Heart right ventricle (tissue), 16 donors: Measurements from ENCODE around the gene METTL22. TPM values are rescaled to one million over a fixed set of nuclear protein-coding genes. Genes with fewer than 3 reads are reported as not detected.

Experiments used
- ATAC-seq, 8 donors: fragments of 200-7000 bp; cut with Tn5 transposase; one replicate each; pipeline ENCODE4 v1.9.1; 2020; ENCODE audit warnings: mild to moderate bottlenecking in 8 of 8, moderate library complexity in 8 of 8, moderate number of reproducible peaks in 1 of 8
- DNase-seq, 2 donors: peaks; one replicate each; pipeline ENCODE4 v3.0.0-alpha.2; 2020
- H3K27ac ChIP-seq, 10 donors: fragments of 200-600 bp; sonication (generic) in 2 of 10; one replicate each; pipeline versions ENCODE4 v1.5.0 to v1.8.0; 2020 to 2022; ENCODE audit warnings: mild to moderate bottlenecking in 3 of 10
- H3K27me3 ChIP-seq, 7 donors: fragments of 200-600 bp; one replicate each; pipeline ENCODE4 v1.8.0; 2021 to 2022; ENCODE audit warnings: mild to moderate bottlenecking in 2 of 7
- H3K36me3 ChIP-seq, 9 donors: fragments of 200-600 bp; sonication (generic) in 1 of 9; one replicate each; pipeline versions ENCODE4 v1.5.0 to v1.8.0; 2020 to 2022; ENCODE audit warnings: mild to moderate bottlenecking in 2 of 9
- H3K4me1 ChIP-seq, 9 donors: fragments of 200-600 bp; sonication (generic) in 1 of 9; one replicate each; pipeline versions ENCODE4 v1.5.0 to v1.8.0; 2020 to 2022; ENCODE audit warnings: mild to moderate bottlenecking in 4 of 9
- H3K4me3 ChIP-seq, 10 donors: fragments of 200-600 bp; sonication (generic) in 2 of 10; one replicate each; pipeline versions ENCODE4 v1.5.0 to v1.8.0; 2020 to 2022; ENCODE audit warnings: mild to moderate bottlenecking in 7 of 10, moderate library complexity in 2 of 10
- H3K9me3 ChIP-seq, 11 donors: fragments of 200-600 bp in 10 of 11; sonication (generic) in 2 of 11; one replicate each; pipeline versions ENCODE4 v1.5.0 to v1.8.0; 2013 to 2022; ENCODE audit warnings: mild to moderate bottlenecking in 2 of 11, control low read depth in 1 of 11, moderate library complexity in 1 of 11
- CTCF ChIP-seq, 9 donors: fragments of 200-600 bp; sonication (generic) in 2 of 9; IDR thresholded peaks; one replicate each; pipeline versions ENCODE4 v1.5.0 to v1.8.0; 2021 to 2022; ENCODE audit warnings: antibody characterized with exemption in 9 of 9, mild to moderate bottlenecking in 5 of 9, moderate library complexity in 1 of 9
- WGBS, 2 donors: extraction: QIAGEN DNeasy Blood & Tissue Kit; methylation state at CpG; one replicate each; pipeline ENCODE4 v1.1.7; 2013; ENCODE audit warnings: inconsistent platforms in 1 of 2; 5-methylcytosine and 5-hydroxymethylcytosine counted together
- intact Hi-C, 10 donors: fragments of 100-400 bp; cut with DNase I; formaldehyde crosslinking; loops; one replicate each; pipeline versions ENCODE4 v1.11.1 to v1.14.2; 2022
- polyA plus RNA-seq, 2 donors: library from polyadenylated mRNA; stranded (reverse); fragments of 200-250 nt; gene quantifications; one replicate each; pipeline ENCODE4 v1.2.3, GENCODE V29; 2013
- total RNA-seq, 10 donors: library from RNA; stranded (reverse); fragmentation: NEBNext Ultra II Directional in 3 of 10; extraction: Animal tissue kit (Norgen Biotek cat#: 25700) in 3 of 10; gene quantifications; one replicate each; pipeline versions ENCODE4 v1.2.1 to v1.2.4, GENCODE V29; 2021 to 2023
- donor health status: Arrhythmogenic right ventricular cardiomyopathy.
- donor health status: ischemic (EF 13 %, LVEDD 7.1; RV severe dilation, severe dysfunction).
- donor health status: healthy with polysubstance abuse.
- donor health status: DM: no; HTN: yes; CAD: no.
- donor health status: DM: no; HTN: no; CAD: no.
- donor health status: ischemic (EF 25% LVEDD 6.9; RV normal size, moderate dysfunction).
- donor health status: ischemic (EF 25% LVEDD 5.7; RV mildly dilated, moderate dysfunction).
- donor health status: healthy.
- donor health status: DM: yes; HTN: yes; CAD: no.
- donor health status: Ischemic cardiomyopathy.
- donor health status: ischemic (EF 35%, LVEDD 5.7; RV mildly dilated, moderate dysfunction).
- donor health status: nonischemic (EF 11% LVEDD 7.7; RV severe dilation, severe dysfunction).
- donor health status: DM: yes; HTN: yes; CAD: no.
- donor health status: PGD.
- donor health status: ischemic (EF 29% LVEDD 5.4; RV normal size, mild dysfunction).
- donor health status: nonischemic (EF 23%, LVEDD 6.1; RV moderate dilation, normal function).

METTL22 gene
- total and polyA plus RNA-seq, 12 donors: 23.5 to 64.5 (median 34.2) TPM

GRCh38 chr16:8575399-8575798 lies 46.1 kb upstream of the METTL22 start:
- no peak for TF ChIP-seq CTCF (IDR thresholded peaks at IDR 0.05)
- Histone ChIP-seq H3K27me3 (peaks cover 0 to 50% (median 24%) of the 10 kb centered on the region in 7 donors), H3K27ac (no peak overlapping the region), H3K36me3 (no peaks in the 10 kb centered on the region), H3K9me3 (no peaks in the 10 kb centered on the region), H3K4me1 (peaks cover 0 to 14% (median 0%) of the 10 kb centered on the region in 9 donors), H3K4me3 (no peak overlapping the region)
- intact Hi-C loops: loop anchor here in 2 of 10 donors (10.0 kb wide), 2 partner anchors 209 to 219 kb away; partner anchors contain the start of genes PMM2 (in 1 of the 2) and TMEM186 (in 1 of the 2)
- DNase-seq (no peak), ATAC-seq (no peak)
- WGBS, 2 donors: 70 to 78% methylated on average over 2 of the region's 2 CpGs

GRCh38 chr16:8576141-8577004 lies 45.1 kb upstream of the METTL22 start:
- H3K4me3 ChIP-seq: no peak overlapping the region
- no peak for TF ChIP-seq CTCF (IDR thresholded peaks at IDR 0.05)
- no peaks in the 10 kb centered on the region for H3K9me3 ChIP-seq
- no peak for DNase-seq
- ATAC-seq: no peak
- H3K4me1 ChIP-seq: peaks cover 0 to 5% (median 0%) of the 10 kb centered on the region in 9 donors
- WGBS, 2 donors: 77 to 80% methylated on average over 4 of the region's 4 CpGs
- intact Hi-C loops: loop anchor here in 2 of 10 donors (10.0 kb wide), 2 partner anchors 208 to 218 kb away; partner anchors contain the start of genes PMM2 (in 1 of the 2) and TMEM186 (in 1 of the 2)
- H3K36me3 ChIP-seq: no peaks in the 10 kb centered on the region
- peaks cover 0 to 46% (median 24%) of the 10 kb centered on the region in 7 donors for H3K27me3 ChIP-seq
- no peak overlapping the region for H3K27ac ChIP-seq

GRCh38 chr16:8577678-8578304 lies 43.7 kb upstream of the METTL22 start:
- H3K27me3 ChIP-seq: peaks cover 0 to 46% (median 24%) of the 10 kb centered on the region in 7 donors
- no peak overlapping the region for H3K4me3 ChIP-seq
- TF ChIP-seq CTCF (IDR thresholded peaks at IDR 0.05): no peak
- H3K9me3 ChIP-seq: no peaks in the 10 kb centered on the region
- no peak overlapping the region for H3K27ac ChIP-seq
- WGBS, 2 donors: 73 to 74% methylated on average over 10 of the region's 10 CpGs
- H3K36me3 ChIP-seq: no peaks in the 10 kb centered on the region
- no peak for DNase-seq
- intact Hi-C loops: loop anchor here in 2 of 10 donors (10.0 kb wide), 2 partner anchors 207 to 217 kb away; partner anchors contain the start of genes PMM2 (in 1 of the 2) and TMEM186 (in 1 of the 2)
- no peak for ATAC-seq
- H3K4me1 ChIP-seq: no peaks in the 10 kb centered on the region

GRCh38 chr16:8579559-8579958 lies 41.9 kb upstream of the METTL22 start:
- no peak for TF ChIP-seq CTCF (IDR thresholded peaks at IDR 0.05)
- intact Hi-C loops: loop anchor here in 2 of 10 donors (10.0 kb wide), 2 partner anchors 205 to 215 kb away; partner anchors contain the start of genes PMM2 (in 1 of the 2) and TMEM186 (in 1 of the 2)
- Histone ChIP-seq H3K4me3 (no peak overlapping the region), H3K36me3 (no peaks in the 10 kb centered on the region), H3K9me3 (no peaks in the 10 kb centered on the region), H3K27me3 (peaks cover 0 to 33% (median 17%) of the 10 kb centered on the region in 7 donors), H3K27ac (no peak overlapping the region), H3K4me1 (no peaks in the 10 kb centered on the region)
- DNase-seq (no peak), ATAC-seq (no peak)
- 83 to 85% methylated on average over 9 of the region's 9 CpGs for WGBS, 2 donors
